Keratinocyte (primary cell): ENCODE data around the gene SLC23A2. TPM values are rescaled to one million over a fixed set of nuclear protein-coding genes. Genes with fewer than 3 reads are reported as not detected.

Source experiments
- DNase-seq: peaks from one replicate; pipeline ENCODE4 v3.0.0-alpha.2; 2011; ENCODE audit warnings: low read depth, missing footprints, low spot score
- FAIRE-seq: peaks from 2 replicates; lab custom pipeline; 2011; peaks lifted over from hg19 to GRCh38; lab: Jason Lieb, UNC
- H2AFZ ChIP-seq: 2 replicates; pipeline ENCODE4 v1.6.0; 2012; ENCODE audit warnings: low read length, control low read depth, inconsistent platforms; ENCODE audit not compliant: control insufficient read depth
- H3K27ac ChIP-seq: 2 replicates; pipeline ENCODE4 v1.5.1; 2011; ENCODE audit warnings: low read length; ENCODE audit not compliant: control insufficient read depth, insufficient read depth
- H3K27me3 ChIP-seq: 3 replicates; pipeline ENCODE4 v1.6.0; 2011; ENCODE audit warnings: low read length; ENCODE audit not compliant: control insufficient read depth, insufficient read depth; ENCODE audit errors: extremely low read depth
- H3K36me3 ChIP-seq, 2 experiments: 2 replicates in 1 of 2; 3 replicates in 1 of 2; pipeline ENCODE4 v1.5.1; 2011; ENCODE audit warnings: low read length in 2 of 2, mild to moderate bottlenecking in 1 of 2; ENCODE audit not compliant: control insufficient read depth in 2 of 2, insufficient read depth in 2 of 2; ENCODE audit errors: extremely low read depth in 1 of 2
- H3K4me1 ChIP-seq: 3 replicates; pipeline ENCODE4 v1.5.1; 2011; ENCODE audit warnings: low read length; ENCODE audit not compliant: control insufficient read depth, insufficient read depth; ENCODE audit errors: extremely low read depth
- H3K4me2 ChIP-seq: 3 replicates; pipeline ENCODE4 v1.6.0; 2011; ENCODE audit warnings: low read depth, low read length; ENCODE audit not compliant: control insufficient read depth, insufficient read depth; ENCODE audit errors: extremely low read depth
- H3K4me3 ChIP-seq, 3 experiments: fragments of 200-600 bp in 1 of 3; sonication (generic) in 1 of 3; 2 replicates in 2 of 3; 3 replicates in 1 of 3; pipeline ENCODE4 v1.5.1; 2011 to 2016; ENCODE audit warnings: low read length in 3 of 3, mild to moderate bottlenecking in 3 of 3, control low read depth in 2 of 3, inconsistent platforms in 1 of 3, low read depth in 1 of 3, mixed read lengths in 1 of 3, mixed run types in 1 of 3, moderate library complexity in 1 of 3; ENCODE audit not compliant: control insufficient read depth in 2 of 3, insufficient read depth in 2 of 3; ENCODE audit errors: extremely low read depth in 1 of 3
- H3K79me2 ChIP-seq: 2 replicates; pipeline ENCODE4 v1.6.0; 2012; ENCODE audit warnings: low read length; ENCODE audit not compliant: control insufficient read depth, insufficient read depth
- H3K9ac ChIP-seq: 3 replicates; pipeline ENCODE4 v1.6.0; 2011; ENCODE audit warnings: low read length; ENCODE audit not compliant: control insufficient read depth, insufficient read depth; ENCODE audit errors: extremely low read depth
- H3K9me1 ChIP-seq: 3 replicates; pipeline ENCODE4 v1.6.0; 2011; ENCODE audit warnings: low read length; ENCODE audit not compliant: control insufficient read depth, insufficient read depth; ENCODE audit errors: extremely low read depth
- H3K9me3 ChIP-seq: 2 replicates; pipeline ENCODE4 v1.5.1; 2012; ENCODE audit warnings: low read depth, low read length; ENCODE audit not compliant: control insufficient read depth
- H4K20me1 ChIP-seq: 3 replicates; pipeline ENCODE4 v1.6.0; 2011; ENCODE audit warnings: low read length; ENCODE audit not compliant: control insufficient read depth, insufficient read depth; ENCODE audit errors: extremely low read depth
- EZH2 ChIP-seq: IDR thresholded peaks from one replicate; pipeline ENCODE4 v1.6.1; 2012; ENCODE audit warnings: inconsistent platforms, mild to moderate bottlenecking, low read length, moderate library complexity
- dilution Hi-C: fragments of 300-500 bp; cut with MboI; formaldehyde crosslinking; loops from one replicate; pipeline ENCODE4 v1.7.0; 2020; ENCODE audit warnings: low sequenced_read_pairs; ENCODE audit not compliant: extremely low pct_ligation_motif_present
- polyA plus RNA-seq, 5 experiments: library from polyadenylated mRNA; depleted of rRNA in 3 of 5; stranded (reverse) in 3 of 5; stranded (forward) in 1 of 5; unstranded in 1 of 5; fragments of >200 nt; gene quantifications; 1 replicate in 1 of 5; 2 replicates in 3 of 5; 3 replicates in 1 of 5; pipeline versions ENCODE4 v1.2.1 to v1.2.3, GENCODE V29; 2011 to 2012; ENCODE audit warnings: missing spikeins in 2 of 5, low read depth in 1 of 5, low replicate concordance in 1 of 5
- TF ChIP-seq, protein P1 (sequence below), 3 experiments: IDR thresholded peaks in 1 of 3; conservative IDR thresholded peaks in 1 of 3; optimal IDR thresholded peaks in 1 of 3; 2 replicates in 2 of 3; 3 replicates in 1 of 3; pipeline versions ENCODE3 to v1.5.1; 2011; ENCODE audit warnings: low read length in 3 of 3, mild to moderate bottlenecking in 3 of 3, moderate library complexity in 2 of 3, control low read depth in 1 of 3, inconsistent platforms in 1 of 3; ENCODE audit not compliant: insufficient read depth in 2 of 3; ENCODE audit errors: extremely low read depth in 1 of 3

The SLC23A2 gene
- polyA plus RNA-seq, 1 donor (not counting 4 experiments of a cell fraction or from before 2014, with no cell fraction given): 13.4 TPM

DNA sequence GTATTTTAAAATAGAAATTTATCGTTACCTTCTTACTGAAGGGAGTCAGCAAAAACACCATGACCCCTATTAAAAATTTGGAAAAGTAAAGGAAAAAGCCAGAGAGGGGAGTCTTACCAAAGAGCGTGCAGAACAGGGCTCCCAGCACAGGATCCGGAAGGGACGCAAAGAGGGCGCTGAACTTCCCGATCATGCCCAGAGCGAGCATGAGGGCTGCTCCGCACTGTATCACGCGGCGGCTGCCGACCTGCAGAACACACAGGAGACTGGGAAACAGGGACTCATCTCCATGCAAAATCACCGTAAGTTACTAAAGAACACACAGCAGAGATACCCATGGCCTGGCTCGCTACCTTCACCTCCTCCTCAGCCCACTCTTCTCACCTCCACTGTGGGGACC, 138.6 kb downstream of the SLC23A2 start:
- FAIRE-seq (no peak), DNase-seq (no peak)
- H3K4me3 ChIP-seq: no peak overlapping the region
- no peak overlapping the region for H2AFZ ChIP-seq
- dilution Hi-C loops: no loop called here
- no peaks in the 10 kb centered on the region for H3K27me3 ChIP-seq
- no peaks in the 10 kb centered on the region for H3K9me3 ChIP-seq
- H3K27ac ChIP-seq: no peak overlapping the region
- no peaks in the 10 kb centered on the region for H3K9me1 ChIP-seq
- peaks cover 17 to 21% of the 10 kb centered on the region in 2 experiments for H3K36me3 ChIP-seq
- H3K9ac ChIP-seq: no peak overlapping the region
- no peaks in the 10 kb centered on the region for H3K79me2 ChIP-seq
- H3K4me2 ChIP-seq: no peak overlapping the region
- no peaks in the 10 kb centered on the region for H4K20me1 ChIP-seq
- no peaks in the 10 kb centered on the region for H3K4me1 ChIP-seq
- no peak for TF ChIP-seq EZH2
- TF ChIP-seq, protein P1, sequence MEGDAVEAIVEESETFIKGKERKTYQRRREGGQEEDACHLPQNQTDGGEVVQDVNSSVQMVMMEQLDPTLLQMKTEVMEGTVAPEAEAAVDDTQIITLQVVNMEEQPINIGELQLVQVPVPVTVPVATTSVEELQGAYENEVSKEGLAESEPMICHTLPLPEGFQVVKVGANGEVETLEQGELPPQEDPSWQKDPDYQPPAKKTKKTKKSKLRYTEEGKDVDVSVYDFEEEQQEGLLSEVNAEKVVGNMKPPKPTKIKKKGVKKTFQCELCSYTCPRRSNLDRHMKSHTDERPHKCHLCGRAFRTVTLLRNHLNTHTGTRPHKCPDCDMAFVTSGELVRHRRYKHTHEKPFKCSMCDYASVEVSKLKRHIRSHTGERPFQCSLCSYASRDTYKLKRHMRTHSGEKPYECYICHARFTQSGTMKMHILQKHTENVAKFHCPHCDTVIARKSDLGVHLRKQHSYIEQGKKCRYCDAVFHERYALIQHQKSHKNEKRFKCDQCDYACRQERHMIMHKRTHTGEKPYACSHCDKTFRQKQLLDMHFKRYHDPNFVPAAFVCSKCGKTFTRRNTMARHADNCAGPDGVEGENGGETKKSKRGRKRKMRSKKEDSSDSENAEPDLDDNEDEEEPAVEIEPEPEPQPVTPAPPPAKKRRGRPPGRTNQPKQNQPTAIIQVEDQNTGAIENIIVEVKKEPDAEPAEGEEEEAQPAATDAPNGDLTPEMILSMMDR (optimal IDR thresholded peaks at IDR 0.05 in 1 of 3, IDR thresholded peaks at IDR 0.05 in 1 of 3, conservative IDR thresholded peaks at IDR 0.05 in 1 of 3; ENCODE audit: extremely low read depth in 1 of 3, insufficient read depth in 2 of 3, low read length in 3 of 3): no peak

DNA sequence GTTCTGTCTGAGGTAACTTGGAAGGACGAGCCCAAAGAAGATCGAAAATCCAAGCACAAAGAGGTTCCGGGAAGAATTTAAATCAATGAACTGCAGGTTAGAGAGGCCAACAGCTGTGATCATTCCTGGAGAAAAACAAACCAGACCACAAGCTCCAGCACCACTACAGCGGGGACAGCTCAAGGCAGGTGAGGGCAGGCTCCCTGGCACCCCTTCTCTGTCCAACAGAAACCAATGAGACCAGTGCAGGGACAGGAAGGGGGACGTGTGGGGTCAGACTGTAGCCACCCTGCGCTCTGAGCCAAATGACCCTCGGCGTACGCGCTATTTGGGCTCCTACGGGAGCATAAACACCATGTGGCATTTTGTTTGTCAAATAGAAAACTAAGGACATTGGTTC, 139.3 kb downstream of the SLC23A2 start:
- H3K9me1 ChIP-seq: no peaks in the 10 kb centered on the region
- no peaks in the 10 kb centered on the region for H3K79me2 ChIP-seq
- no peak overlapping the region for H3K9ac ChIP-seq
- H2AFZ ChIP-seq: no peak overlapping the region
- no peak for TF ChIP-seq EZH2
- TF ChIP-seq, protein P1 (optimal IDR thresholded peaks at IDR 0.05 in 1 of 3, IDR thresholded peaks at IDR 0.05 in 1 of 3, conservative IDR thresholded peaks at IDR 0.05 in 1 of 3; ENCODE audit: extremely low read depth in 1 of 3, insufficient read depth in 2 of 3, low read length in 3 of 3): no peak
- H3K36me3 ChIP-seq: peaks cover 17 to 22% of the 10 kb centered on the region in 2 experiments
- H3K9me3 ChIP-seq: no peaks in the 10 kb centered on the region
- no peaks in the 10 kb centered on the region for H4K20me1 ChIP-seq
- H3K27me3 ChIP-seq: no peaks in the 10 kb centered on the region
- H3K27ac ChIP-seq: no peak overlapping the region
- no peak for FAIRE-seq
- DNase-seq: no peak
- no peaks in the 10 kb centered on the region for H3K4me1 ChIP-seq
- no peak overlapping the region for H3K4me2 ChIP-seq
- dilution Hi-C loops: no loop called here
- H3K4me3 ChIP-seq: no peak overlapping the region
